GM12892 (cell line): ENCODE results near the gene ANKRD9.

Experiments
- DNase-seq: peaks from one replicate; pipeline ENCODE4 v3.0.0; 2011; ENCODE audit not compliant: insufficient read length
- FAIRE-seq: peaks from 2 replicates; lab custom pipeline; 2011; peaks lifted over from hg19 to GRCh38; lab: Jason Lieb, UNC
- POLR2A ChIP-seq: IDR thresholded peaks from 2 replicates; pipeline ENCODE4 v1.6.1; 2011; ENCODE audit warnings: low read depth, low read length, control low read depth
- POLR2AphosphoS5 ChIP-seq: IDR thresholded peaks from 2 replicates; pipeline ENCODE4 v1.6.1; 2011; ENCODE audit warnings: low read depth, low read length, control low read depth
- TAF1 ChIP-seq: IDR thresholded peaks from 2 replicates; pipeline ENCODE4 v1.6.1; 2011; ENCODE audit warnings: low read depth, mild to moderate bottlenecking, control low read depth, low read length, borderline replicate concordance

The ANKRD9 gene

DNA sequence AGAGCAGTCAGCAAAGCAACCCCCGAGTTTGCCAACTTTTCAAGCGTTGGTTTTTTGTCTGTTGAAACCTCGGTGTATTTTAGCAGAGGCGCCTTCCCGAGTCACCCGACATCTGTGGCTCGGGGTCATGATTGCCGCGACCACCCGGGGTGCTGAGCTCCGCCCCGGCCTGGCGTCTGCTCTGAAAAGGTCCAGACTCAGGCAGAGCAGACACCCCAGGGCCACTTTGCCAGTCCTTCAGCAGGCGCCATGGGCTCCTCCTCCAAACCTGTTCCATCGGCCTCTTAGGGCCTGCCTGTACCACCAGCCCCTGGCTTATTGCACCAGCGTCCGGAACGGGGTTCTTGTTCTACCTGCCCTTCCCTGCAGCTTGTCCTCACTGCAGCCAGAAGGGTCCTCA is 19.1 kb downstream of the ANKRD9 start:
- DNase-seq (no peak), FAIRE-seq (no peak)
- TF ChIP-seq POLR2A = no peak
- no peak for TF ChIP-seq POLR2AphosphoS5
- no peak for TF ChIP-seq TAF1

DNA sequence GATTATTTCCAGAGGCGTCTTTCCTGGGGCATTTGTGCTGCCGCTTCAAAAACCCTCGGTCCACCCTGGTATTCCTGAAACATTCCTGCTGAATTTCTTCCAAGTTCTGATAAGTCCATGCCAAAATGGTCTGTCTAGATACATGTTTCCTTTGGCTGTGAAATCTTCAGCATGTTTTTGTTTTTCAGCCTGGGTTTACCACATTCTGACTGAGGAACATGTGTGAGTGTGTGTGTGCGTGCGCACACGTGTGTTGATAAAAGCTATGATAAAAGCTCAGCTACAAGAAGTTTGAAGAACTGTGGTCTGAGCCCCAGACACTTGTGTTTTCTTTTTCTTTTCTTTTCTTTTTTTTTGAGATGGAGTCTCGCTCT is 22.4 kb downstream of the ANKRD9 start:
- no peak for TF ChIP-seq POLR2A
- TF ChIP-seq TAF1 = no peak
- no peak for TF ChIP-seq POLR2AphosphoS5
- DNase-seq (no peak), FAIRE-seq (no peak)

DNA sequence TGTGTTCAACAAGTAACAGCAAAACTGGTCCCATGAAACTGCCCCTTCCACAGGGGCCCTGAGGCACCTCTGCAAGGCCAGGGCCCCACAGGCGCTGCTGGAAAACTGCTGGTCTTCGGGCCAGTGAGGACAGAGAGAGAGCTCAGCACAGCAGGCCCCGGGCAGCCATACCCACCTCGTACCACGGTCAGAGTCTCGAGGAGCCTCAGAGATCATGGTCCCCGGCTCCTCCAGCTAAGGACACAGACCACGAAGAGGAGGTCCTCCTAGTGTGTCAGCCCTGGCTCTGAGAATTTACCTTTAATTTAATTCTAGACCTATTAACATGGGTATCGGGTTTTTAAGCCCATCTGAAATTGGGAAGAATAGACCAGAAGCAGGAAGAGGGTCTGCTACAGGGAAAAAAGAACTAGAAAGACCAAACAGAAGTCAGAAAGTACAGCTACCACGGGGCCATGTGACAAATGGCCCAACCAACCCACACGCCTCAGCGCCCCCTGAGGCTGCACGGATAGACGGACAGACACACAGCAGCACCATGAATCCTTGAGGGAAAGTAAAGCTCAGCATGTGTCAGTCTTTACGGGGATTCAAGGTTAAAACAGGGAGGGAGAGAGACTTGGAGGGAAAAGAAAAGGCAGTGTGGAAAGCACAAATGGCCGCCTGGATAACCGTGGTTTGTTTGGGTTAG is 22.9 kb downstream of the ANKRD9 start:
- FAIRE-seq (no peak), DNase-seq (no peak)
- TF ChIP-seq TAF1 (no peak), POLR2AphosphoS5 (no peak), POLR2A (no peak)

DNA sequence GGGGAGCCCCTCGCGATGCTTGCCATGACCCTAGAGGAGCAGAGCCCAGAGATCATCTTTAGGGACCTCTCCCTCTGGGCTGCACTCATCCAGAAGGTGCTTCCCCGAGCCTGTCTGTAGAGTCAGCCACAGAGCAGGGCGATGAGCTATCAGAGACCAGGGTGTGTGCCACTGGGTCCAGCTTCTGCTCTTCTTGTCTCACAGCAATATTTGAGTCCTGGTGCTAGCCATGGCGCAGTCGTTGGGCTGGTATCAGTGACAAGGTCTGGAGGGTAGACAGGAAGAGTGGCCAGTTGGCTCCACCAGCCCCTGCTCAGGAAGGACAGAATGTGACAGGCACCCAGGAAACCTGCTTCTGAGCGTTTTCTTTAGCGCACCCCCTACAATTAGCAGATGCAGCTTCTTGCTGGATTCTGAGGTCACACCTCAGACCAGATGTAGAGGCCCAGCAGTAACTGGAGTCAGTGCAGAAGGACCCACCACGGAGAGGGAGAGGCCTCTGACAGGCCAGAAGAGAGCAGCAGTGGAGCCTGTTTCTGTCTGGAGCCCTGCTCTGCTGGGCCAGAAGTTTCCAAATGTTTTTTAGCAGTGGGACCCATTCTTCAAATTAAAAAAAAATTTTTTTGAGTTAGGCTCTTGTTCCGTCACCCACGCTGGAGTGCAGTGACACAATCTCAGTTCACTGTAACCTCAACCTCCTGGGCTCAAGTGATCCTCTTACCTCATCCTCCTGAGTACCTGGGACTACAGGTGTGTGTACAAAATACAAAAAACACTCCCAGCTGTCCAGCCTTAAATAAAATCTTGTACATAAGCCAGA is 23.7 kb downstream of the ANKRD9 start:
- FAIRE-seq (no peak), DNase-seq (no peak)
- no peak for TF ChIP-seq POLR2A
- no peak for TF ChIP-seq TAF1
- TF ChIP-seq POLR2AphosphoS5 = no peak

DNA sequence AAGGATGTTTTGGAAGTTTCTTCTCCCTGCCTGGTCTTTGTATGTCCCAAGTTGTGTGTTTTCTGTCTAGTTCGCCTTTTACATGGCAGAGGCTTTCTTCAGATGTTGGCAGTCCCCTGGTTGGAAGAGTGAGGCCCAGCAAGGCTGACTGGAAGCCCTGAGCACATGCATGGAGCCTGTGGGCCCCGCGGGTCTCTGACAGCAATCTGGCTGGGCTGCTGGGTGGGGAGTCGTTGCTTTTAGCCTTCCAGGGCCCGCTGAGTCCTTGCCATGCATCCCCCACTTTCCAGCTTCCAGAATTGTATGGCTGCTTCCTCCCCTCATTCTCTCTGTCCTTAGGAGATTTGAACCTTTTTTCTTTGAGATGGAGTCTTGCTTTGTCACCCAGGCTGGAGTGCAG is 25.3 kb downstream of the ANKRD9 start:
- FAIRE-seq (no peak), DNase-seq (no peak)
- no peak for TF ChIP-seq POLR2A
- no peak for TF ChIP-seq POLR2AphosphoS5
- no peak for TF ChIP-seq TAF1

DNA sequence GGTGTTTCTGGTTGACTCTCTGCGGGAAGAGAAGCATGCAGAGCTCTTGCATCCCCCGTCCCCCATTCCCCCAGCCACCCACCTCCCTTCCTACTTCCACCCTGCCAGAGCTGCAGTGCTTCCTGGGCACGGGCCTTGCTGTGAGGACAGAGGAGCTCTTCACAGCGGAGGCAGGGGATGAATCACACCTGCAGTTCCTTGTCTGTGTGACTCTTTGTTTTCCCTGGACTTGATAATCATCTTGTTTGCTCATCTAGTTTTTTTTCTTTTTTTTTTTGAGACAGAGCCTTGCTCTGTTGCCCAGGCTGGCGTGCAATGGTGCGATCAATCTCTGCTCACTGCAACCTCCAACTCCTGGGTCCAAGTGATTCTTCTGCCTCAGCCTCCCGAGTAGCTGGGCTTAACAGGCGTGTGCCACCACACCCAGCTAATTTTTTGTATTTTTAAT is 27.8 kb downstream of the ANKRD9 start:
- no peak for DNase-seq
- TF ChIP-seq POLR2AphosphoS5 (no peak), TAF1 (no peak), POLR2A (no peak)
- no peak for FAIRE-seq

DNA sequence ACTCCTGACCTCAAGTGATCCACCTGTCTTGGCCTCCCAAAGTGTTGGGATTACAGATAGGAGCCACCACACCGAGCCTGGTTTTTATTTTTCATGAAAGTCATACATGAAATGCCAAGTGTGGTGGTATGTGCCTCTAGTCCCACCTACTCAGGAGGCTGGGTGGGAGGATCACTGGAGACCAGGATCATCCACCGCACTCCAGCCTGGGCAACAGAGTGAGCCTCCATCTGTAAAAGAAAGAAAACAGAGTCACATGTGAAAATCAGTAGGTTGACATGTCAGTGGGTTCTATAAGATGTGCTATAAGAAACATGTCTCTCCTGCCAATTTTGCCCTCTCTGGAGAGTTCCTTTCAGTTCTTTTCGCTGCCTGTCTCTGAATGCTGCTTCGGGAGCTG is 28.2 kb downstream of the ANKRD9 start:
- no peak for TF ChIP-seq POLR2A
- DNase-seq (no peak), FAIRE-seq (no peak)

DNA sequence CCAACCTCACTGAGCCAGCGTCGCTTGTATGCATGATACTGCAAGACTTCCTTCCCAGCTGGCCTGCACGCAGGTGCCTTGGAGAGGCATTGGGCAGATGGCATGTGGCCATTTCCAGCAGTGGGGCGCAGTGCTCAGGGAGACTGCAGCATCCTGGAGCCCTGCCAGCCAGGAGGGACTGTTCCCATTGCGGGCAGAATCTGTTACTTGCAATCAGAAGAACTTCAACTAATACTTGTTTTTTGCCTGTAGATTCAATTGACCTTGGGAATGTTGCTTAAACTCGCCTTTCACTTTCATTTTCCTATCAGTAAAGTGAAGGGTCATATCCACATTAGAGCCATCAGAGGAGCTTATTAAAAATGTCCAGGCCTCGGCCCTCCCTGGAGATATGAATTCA is 29.8 kb downstream of the ANKRD9 start:
- no peak for DNase-seq
- TF ChIP-seq POLR2A = no peak
- TF ChIP-seq POLR2AphosphoS5 = no peak
- TF ChIP-seq TAF1 = no peak
- FAIRE-seq = no peak

DNA sequence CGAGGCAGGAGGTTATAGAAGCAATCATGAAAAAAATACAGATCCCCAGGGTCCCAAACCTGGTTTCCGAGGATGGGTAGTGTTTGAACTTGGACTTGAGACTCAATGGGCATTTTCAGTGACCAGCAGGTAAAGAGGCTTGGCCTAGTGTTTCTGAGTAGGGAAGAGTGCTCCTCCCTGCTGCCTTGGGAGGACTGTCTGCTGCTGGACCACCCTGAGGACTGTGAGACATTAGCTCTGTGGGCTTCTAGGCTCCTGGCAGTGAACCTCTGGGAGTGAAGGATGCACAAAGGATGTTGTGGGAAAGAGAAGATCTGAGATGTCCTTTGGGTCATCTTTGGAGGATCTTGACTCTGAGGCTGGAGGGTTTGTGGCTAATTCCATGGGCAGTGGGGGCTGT is 30.5 kb downstream of the ANKRD9 start:
- TF ChIP-seq TAF1 (no peak), POLR2A (no peak), POLR2AphosphoS5 (no peak)
- DNase-seq (no peak), FAIRE-seq (no peak)

DNA sequence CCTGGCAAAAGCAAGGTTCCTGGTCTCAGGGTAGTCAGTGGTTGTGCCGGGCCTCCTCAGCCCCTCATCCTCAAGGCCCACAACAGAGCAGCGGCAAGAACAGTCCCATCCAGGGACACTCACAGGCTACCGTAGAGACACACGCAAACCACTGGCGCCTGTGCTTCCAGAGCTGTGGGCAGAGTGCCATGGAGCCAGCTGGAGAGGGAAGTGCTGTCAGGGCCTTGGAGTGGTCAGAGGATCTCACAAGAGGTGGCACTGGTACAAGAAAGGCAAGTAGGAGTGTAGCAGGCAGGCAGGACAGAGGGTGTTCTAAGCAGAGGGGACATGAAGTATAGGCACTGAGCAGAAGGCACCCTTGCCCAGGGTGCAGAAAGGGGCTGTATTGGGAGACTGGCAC is 34.6 kb downstream of the ANKRD9 start:
- no peak for DNase-seq
- TF ChIP-seq POLR2AphosphoS5 (no peak), POLR2A (no peak), TAF1 (no peak)
- no peak for FAIRE-seq

DNA sequence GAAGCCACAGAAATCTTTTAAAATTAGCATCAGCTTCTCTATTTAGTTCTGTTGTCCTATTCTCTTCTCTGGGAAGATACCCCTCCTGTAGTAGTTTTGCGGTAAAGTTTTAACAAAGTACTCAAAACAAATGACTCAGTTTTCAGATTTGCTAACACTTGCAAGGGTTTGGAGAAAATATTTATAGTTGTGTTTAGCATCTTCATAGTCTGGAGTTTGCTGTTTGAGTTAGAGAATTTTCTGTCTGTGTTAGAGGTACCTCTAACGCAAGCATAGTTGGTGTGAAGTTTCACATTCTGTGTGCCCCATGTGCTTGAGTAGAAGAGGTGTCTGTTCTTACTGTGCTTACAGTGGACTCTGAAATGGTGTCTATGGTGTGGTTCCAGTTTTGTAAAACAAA is 36.0 kb downstream of the ANKRD9 start:
- DNase-seq = no peak
- no peak for FAIRE-seq
- TF ChIP-seq TAF1 (no peak), POLR2AphosphoS5 (no peak), POLR2A (no peak)

DNA sequence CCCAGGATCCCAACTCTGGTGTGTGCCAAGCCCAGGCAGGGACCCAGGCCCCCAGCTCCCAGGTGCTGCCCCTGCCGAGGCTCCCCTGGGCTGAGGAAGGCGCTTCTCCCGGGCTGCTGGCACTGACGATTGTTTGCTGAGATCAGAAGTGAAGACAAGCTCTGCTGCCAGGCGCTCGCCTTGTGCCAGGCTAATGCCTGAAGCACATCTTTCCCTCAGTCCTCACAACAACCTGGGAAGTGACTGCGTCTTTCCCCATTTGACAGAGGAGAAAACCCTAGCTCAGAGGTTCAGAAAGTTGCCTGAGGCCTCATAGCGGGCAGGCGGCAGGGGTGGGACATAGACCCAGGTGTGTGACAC is 36.8 kb downstream of the ANKRD9 start:
- TF ChIP-seq POLR2A (no peak), TAF1 (no peak)
- no peak for DNase-seq
- FAIRE-seq = no peak
